ENCODE data around the gene DNAJB8. TPM values are rescaled to one million over a fixed set of nuclear protein-coding genes. Genes with fewer than 3 reads are reported as not detected.

Gene DNAJB8
- total and polyA plus RNA-seq, 4 donors, result not detected

DNA sequence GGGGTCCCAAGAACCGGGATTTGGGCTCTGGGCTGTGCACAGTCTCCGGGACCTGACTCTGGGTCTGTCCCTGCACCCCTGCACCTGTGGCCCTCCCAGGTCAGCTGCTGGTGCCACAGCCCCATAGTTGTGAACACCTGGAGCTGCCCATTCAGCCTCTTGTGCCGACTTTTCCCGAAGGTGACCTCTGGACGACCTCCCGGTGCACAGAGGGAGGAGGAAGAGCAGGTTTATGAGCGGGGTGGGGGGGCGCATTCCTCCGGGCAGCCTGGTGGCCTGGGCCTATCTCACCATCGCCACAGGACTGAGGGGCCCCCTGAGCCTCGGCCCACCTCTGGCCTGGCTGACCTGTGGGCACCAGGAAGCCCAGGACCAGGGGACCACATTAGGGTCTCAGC lies 45.3 kb downstream of the DNAJB8 start:
- Histone ChIP-seq H3K27ac (ENCODE audit: low read depth in 1 of 2, low read length in 1 of 2) (no peak overlapping the region), H3K4me3 (no peak overlapping the region), H3K4me1 (ENCODE audit: control insufficient read depth in 5 of 5, insufficient read depth in 5 of 5, low read length in 5 of 5) (peaks cover 0 to 2% (median 0%) of the 10 kb centered on the region in 5 donors), H3K36me3 (ENCODE audit: control insufficient read depth in 4 of 4, insufficient read depth in 4 of 4, low read length in 4 of 4) (no peaks in the 10 kb centered on the region), H3K27me3 (ENCODE audit: control insufficient read depth in 3 of 3, insufficient read depth in 3 of 3, low read length in 2 of 3) (no peaks in the 10 kb centered on the region), H3K9me3 (ENCODE audit: control insufficient read depth in 4 of 4, insufficient read depth in 3 of 4, low read length in 3 of 4) (peaks cover 0 to 10% (median 4%) of the 10 kb centered on the region in 4 donors), H3K9ac (ENCODE audit: insufficient read depth in 1 of 2, low read length in 2 of 2) (no peak overlapping the region)
- peak in 1 of 3 donors; percentile 41 for DNase-seq
- TF ChIP-seq, protein P1, sequence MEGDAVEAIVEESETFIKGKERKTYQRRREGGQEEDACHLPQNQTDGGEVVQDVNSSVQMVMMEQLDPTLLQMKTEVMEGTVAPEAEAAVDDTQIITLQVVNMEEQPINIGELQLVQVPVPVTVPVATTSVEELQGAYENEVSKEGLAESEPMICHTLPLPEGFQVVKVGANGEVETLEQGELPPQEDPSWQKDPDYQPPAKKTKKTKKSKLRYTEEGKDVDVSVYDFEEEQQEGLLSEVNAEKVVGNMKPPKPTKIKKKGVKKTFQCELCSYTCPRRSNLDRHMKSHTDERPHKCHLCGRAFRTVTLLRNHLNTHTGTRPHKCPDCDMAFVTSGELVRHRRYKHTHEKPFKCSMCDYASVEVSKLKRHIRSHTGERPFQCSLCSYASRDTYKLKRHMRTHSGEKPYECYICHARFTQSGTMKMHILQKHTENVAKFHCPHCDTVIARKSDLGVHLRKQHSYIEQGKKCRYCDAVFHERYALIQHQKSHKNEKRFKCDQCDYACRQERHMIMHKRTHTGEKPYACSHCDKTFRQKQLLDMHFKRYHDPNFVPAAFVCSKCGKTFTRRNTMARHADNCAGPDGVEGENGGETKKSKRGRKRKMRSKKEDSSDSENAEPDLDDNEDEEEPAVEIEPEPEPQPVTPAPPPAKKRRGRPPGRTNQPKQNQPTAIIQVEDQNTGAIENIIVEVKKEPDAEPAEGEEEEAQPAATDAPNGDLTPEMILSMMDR (IDR thresholded peaks at IDR 0.05; ENCODE audit: control extremely low read depth, extremely low read depth), result no peak
- ATAC-seq (ENCODE audit: insufficient read depth, low FRiP score), result no peak
- 75 to 84% methylated on average over 11 of the region's 11 CpGs for WGBS, 2 donors

DNA sequence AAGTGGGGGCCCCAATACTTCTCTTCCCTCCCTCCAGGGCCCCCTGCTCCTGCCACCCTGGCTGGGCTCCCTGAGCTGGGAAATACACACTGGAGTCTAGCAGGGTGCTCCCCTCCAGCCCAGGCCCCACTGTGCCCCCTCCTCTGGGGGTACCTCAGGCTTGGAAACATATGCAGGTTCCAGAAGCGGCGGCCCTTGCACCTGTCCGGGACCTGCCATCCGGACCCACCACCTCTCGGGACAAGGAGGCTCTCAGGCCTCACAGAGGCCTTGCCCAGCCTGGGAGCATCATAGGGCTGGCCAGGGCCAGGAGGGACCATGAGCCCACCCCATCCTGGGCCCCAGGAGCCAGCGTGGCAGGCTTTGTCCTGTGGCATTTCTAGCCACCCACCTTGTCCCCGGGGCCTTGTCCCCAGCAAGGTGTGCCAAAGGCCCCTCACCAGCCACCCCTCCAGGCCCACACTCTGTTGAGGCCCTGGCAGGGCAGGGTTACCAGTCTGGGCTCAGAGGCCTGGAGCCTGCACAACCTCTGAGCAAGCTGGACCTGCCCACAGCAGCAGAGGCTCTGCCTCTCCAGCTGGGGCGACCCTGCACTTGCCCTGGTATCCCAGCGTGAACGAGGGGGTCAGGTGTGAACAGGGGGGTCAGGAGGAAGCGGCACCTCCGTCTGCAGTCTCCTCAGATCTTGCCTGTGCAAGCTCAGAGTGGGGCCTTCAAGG lies 45.8 kb downstream of the DNAJB8 start:
- 89 to 91% methylated on average over 12 of the region's 12 CpGs for WGBS, 2 donors
- ATAC-seq (ENCODE audit: insufficient read depth, low FRiP score), result no peak
- H3K4me3 ChIP-seq, result no peak overlapping the region
- no peaks in the 10 kb centered on the region for H3K4me1 ChIP-seq (ENCODE audit: control insufficient read depth in 5 of 5, insufficient read depth in 5 of 5, low read length in 5 of 5)
- H3K36me3 ChIP-seq (ENCODE audit: control insufficient read depth in 4 of 4, insufficient read depth in 4 of 4, low read length in 4 of 4), result no peaks in the 10 kb centered on the region
- H3K27me3 ChIP-seq (ENCODE audit: control insufficient read depth in 3 of 3, insufficient read depth in 3 of 3, low read length in 2 of 3), result no peaks in the 10 kb centered on the region
- no peak overlapping the region for H3K9ac ChIP-seq (ENCODE audit: insufficient read depth in 1 of 2, low read length in 2 of 2)
- no peak for DNase-seq
- TF ChIP-seq, protein P1 (IDR thresholded peaks at IDR 0.05; ENCODE audit: control extremely low read depth, extremely low read depth), result no peak
- H3K27ac ChIP-seq (ENCODE audit: low read depth in 1 of 2, low read length in 1 of 2), result no peak overlapping the region
- H3K9me3 ChIP-seq (ENCODE audit: control insufficient read depth in 4 of 4, insufficient read depth in 3 of 4, low read length in 3 of 4), result peaks cover 0 to 10% (median 4%) of the 10 kb centered on the region in 4 donors

DNA sequence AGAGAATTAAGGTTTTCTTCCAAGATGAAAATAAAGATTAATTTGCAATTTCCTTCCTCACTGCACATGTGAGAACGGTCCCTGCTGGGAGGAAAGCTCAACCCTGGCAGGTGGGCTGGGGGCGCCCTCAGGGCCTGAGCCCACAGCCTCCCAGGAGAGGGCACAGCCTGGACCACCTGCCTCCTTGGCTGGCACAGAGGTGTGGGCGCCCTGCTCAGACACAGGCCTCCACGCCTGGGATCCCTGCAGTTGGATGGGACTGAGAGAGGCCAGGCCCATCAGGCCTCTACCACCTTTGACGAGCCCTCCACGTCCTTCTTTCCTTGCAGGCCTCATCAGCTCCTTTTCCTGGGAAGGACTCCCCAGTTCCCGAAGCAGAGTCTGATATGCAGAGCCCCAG lies 46.4 kb downstream of the DNAJB8 start:
- Histone ChIP-seq H3K36me3 (ENCODE audit: control insufficient read depth in 4 of 4, insufficient read depth in 4 of 4, low read length in 4 of 4) (no peaks in the 10 kb centered on the region), H3K27ac (ENCODE audit: low read depth in 1 of 2, low read length in 1 of 2) (no peak overlapping the region), H3K9me3 (ENCODE audit: control insufficient read depth in 4 of 4, insufficient read depth in 3 of 4, low read length in 3 of 4) (peaks cover 0 to 10% (median 4%) of the 10 kb centered on the region in 4 donors), H3K4me1 (ENCODE audit: control insufficient read depth in 5 of 5, insufficient read depth in 5 of 5, low read length in 5 of 5) (no peaks in the 10 kb centered on the region), H3K27me3 (ENCODE audit: control insufficient read depth in 3 of 3, insufficient read depth in 3 of 3, low read length in 2 of 3) (no peaks in the 10 kb centered on the region), H3K9ac (ENCODE audit: insufficient read depth in 1 of 2, low read length in 2 of 2) (no peak overlapping the region), H3K4me3 (no peak overlapping the region)
- ATAC-seq (ENCODE audit: insufficient read depth, low FRiP score) (no peak), DNase-seq (no peak)
- 82 to 91% methylated on average over 7 of the region's 7 CpGs for WGBS, 2 donors
- TF ChIP-seq, protein P1 (IDR thresholded peaks at IDR 0.05; ENCODE audit: control extremely low read depth, extremely low read depth), result no peak
